Suprapubic skin (tissue), 3 donors: ENCODE measurements around the gene IQUB.

Experiments
- POLR2AphosphoS5 ChIP-seq, 3 donors: sonication (generic); formaldehyde crosslinking; IDR thresholded peaks; one replicate each; pipeline ENCODE4 v1.6.1; 2017; ENCODE audit warnings: antibody characterized with exemption in 3 of 3
- TF ChIP-seq, protein P1 (sequence below), 2 donors: fragments of 200-600 bp in 1 of 2; fragments of 450-650 bp in 1 of 2; sonication (generic) in 1 of 2; IDR thresholded peaks; one replicate each; pipeline ENCODE4 v1.5.1; 2016 to 2019; ENCODE audit warnings: antibody characterized with exemption in 2 of 2, mild to moderate bottlenecking in 1 of 2, moderate library complexity in 1 of 2

DNA sequence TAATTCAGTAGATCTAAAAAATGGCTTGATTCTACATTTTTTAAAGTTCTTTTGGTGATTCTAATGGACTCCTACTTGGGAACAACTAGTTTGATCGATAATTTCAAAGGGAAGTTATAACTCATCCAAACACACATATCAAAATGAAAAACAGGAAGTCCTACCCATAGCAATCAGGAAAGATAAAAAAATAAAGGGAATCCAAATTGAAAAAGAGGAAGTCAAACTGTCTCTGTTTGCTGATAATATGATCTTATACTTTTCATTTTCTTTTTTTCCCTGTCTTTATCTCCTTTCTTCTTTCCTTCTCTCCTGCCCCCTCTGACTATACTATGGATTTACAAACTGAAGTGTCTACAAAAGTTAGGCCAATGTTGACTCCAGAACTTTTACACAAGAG is 118.8 kb downstream of the IQUB start:
- TF ChIP-seq POLR2AphosphoS5 (IDR thresholded peaks at IDR 0.05) = no peak
- TF ChIP-seq, protein P1, sequence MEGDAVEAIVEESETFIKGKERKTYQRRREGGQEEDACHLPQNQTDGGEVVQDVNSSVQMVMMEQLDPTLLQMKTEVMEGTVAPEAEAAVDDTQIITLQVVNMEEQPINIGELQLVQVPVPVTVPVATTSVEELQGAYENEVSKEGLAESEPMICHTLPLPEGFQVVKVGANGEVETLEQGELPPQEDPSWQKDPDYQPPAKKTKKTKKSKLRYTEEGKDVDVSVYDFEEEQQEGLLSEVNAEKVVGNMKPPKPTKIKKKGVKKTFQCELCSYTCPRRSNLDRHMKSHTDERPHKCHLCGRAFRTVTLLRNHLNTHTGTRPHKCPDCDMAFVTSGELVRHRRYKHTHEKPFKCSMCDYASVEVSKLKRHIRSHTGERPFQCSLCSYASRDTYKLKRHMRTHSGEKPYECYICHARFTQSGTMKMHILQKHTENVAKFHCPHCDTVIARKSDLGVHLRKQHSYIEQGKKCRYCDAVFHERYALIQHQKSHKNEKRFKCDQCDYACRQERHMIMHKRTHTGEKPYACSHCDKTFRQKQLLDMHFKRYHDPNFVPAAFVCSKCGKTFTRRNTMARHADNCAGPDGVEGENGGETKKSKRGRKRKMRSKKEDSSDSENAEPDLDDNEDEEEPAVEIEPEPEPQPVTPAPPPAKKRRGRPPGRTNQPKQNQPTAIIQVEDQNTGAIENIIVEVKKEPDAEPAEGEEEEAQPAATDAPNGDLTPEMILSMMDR (IDR thresholded peaks at IDR 0.05) = no peak
